Breast epithelium (tissue), 3 donors: Measurements from ENCODE around the gene VPS13A.

Experiments used
- POLR2A ChIP-seq: fragments of 450-650 bp; IDR thresholded peaks from one replicate; pipeline ENCODE4 v1.6.1; 2016; ENCODE audit warnings: antibody characterized with exemption, mild to moderate bottlenecking, moderate library complexity
- POLR2AphosphoS5 ChIP-seq, 3 donors: sonication (generic); formaldehyde crosslinking; IDR thresholded peaks; one replicate each; pipeline ENCODE4 v1.6.1; 2017; ENCODE audit warnings: antibody characterized with exemption in 3 of 3
- TF ChIP-seq, protein P1 (sequence below), 3 donors: fragments of 450-650 bp; IDR thresholded peaks; one replicate each; pipeline ENCODE4 v1.5.1; 2016 to 2017; ENCODE audit warnings: antibody characterized with exemption in 3 of 3, mild to moderate bottlenecking in 3 of 3, moderate library complexity in 3 of 3

DNA sequence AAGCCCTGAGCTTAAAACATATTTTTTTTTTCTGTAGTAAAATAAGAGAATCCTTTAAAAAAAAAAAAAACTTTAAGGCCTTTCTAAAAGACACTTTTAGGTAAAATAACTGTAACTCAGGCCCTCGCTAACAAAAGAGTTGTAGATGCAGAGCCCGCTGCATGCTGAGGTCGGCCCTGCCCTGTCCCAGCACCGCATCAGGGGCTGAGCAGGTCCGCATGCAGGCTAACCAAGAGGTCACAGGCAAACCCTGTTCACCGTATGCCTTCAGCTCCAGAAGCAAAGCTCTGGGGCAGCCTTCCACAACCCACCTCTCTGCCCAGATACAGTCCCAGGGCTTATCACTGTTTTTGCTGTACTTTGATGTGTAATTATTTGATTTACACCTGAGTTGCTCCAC is 254.7 kb downstream of the VPS13A start:
- TF ChIP-seq, protein P1, sequence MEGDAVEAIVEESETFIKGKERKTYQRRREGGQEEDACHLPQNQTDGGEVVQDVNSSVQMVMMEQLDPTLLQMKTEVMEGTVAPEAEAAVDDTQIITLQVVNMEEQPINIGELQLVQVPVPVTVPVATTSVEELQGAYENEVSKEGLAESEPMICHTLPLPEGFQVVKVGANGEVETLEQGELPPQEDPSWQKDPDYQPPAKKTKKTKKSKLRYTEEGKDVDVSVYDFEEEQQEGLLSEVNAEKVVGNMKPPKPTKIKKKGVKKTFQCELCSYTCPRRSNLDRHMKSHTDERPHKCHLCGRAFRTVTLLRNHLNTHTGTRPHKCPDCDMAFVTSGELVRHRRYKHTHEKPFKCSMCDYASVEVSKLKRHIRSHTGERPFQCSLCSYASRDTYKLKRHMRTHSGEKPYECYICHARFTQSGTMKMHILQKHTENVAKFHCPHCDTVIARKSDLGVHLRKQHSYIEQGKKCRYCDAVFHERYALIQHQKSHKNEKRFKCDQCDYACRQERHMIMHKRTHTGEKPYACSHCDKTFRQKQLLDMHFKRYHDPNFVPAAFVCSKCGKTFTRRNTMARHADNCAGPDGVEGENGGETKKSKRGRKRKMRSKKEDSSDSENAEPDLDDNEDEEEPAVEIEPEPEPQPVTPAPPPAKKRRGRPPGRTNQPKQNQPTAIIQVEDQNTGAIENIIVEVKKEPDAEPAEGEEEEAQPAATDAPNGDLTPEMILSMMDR (IDR thresholded peaks at IDR 0.05) = no peak
- TF ChIP-seq POLR2AphosphoS5 (IDR thresholded peaks at IDR 0.05) = no peak
- no peak for TF ChIP-seq POLR2A
